HG02884 (cell line): ENCODE measurements around the gene FANCG.

Experiments used
- ATAC-seq: cut with Tn5 transposase; IDR thresholded peaks from one replicate; pipeline ENCODE4 v1.9.1; 2021; ENCODE audit warnings: mild to moderate bottlenecking, moderate library complexity; ENCODE audit not compliant: unreplicated experiment

The FANCG gene

GRCh38 chr9:35069020-35069419 is 10.7 kb downstream of the FANCG start:
- no peak for ATAC-seq

GRCh38 chr9:35067056-35067455 is 12.7 kb downstream of the FANCG start:
- no peak for ATAC-seq

- ATAC-seq, result no peak
These were observed 19.1 kb downstream of the FANCG start for GRCh38 chr9:35060548-35061207.

GRCh38 chr9:35059438-35059837 is 20.3 kb downstream of the FANCG start:
- ATAC-seq, result no peak

- no peak for ATAC-seq
These were observed 22.5 kb downstream of the FANCG start for GRCh38 chr9:35057271-35057620.

- no peak for ATAC-seq
These were observed 23.0 kb downstream of the FANCG start for GRCh38 chr9:35056571-35057270.

- ATAC-seq, result no peak
These were observed 24.7 kb downstream of the FANCG start for GRCh38 chr9:35054871-35055644.

GRCh38 chr9:35054185-35054835 is 25.4 kb downstream of the FANCG start:
- no peak for ATAC-seq

- ATAC-seq, result no peak
These were observed 28.4 kb downstream of the FANCG start for GRCh38 chr9:35051069-35051967.

GRCh38 chr9:35048511-35048910 is 31.2 kb downstream of the FANCG start:
- no peak for ATAC-seq

- no peak for ATAC-seq
These were observed 35.7 kb downstream of the FANCG start for GRCh38 chr9:35044071-35044470.

- no peak for ATAC-seq
These were observed 36.7 kb downstream of the FANCG start for GRCh38 chr9:35042891-35043545.

GRCh38 chr9:35042081-35042604 is 37.6 kb downstream of the FANCG start:
- ATAC-seq, result no peak

GRCh38 chr9:35035851-35036701 is 43.7 kb downstream of the FANCG start:
- ATAC-seq, result no peak

- no peak for ATAC-seq
These were observed 46.6 kb downstream of the FANCG start for GRCh38 chr9:35033101-35033500.

- ATAC-seq, result no peak
These were observed 49.9 kb downstream of the FANCG start for GRCh38 chr9:35029852-35030251.

- ATAC-seq, result no peak
These were observed 50.5 kb downstream of the FANCG start for GRCh38 chr9:35029241-35029640.

GRCh38 chr9:35028341-35028740 is 51.4 kb downstream of the FANCG start:
- no peak for ATAC-seq

- no peak for ATAC-seq
These were observed 51.9 kb downstream of the FANCG start for GRCh38 chr9:35027860-35028259.
